Breast epithelium (tissue), 4 donors: ENCODE data around the gene IL1RL2. TPM values are rescaled to one million over a fixed set of nuclear protein-coding genes. Genes with fewer than 3 reads are reported as not detected.

ENCODE experiments used
- DNase-seq, 2 donors: peaks; one replicate each; pipeline ENCODE4 v3.0.0-alpha.2; 2019; ENCODE audit warnings: low spot score in 2 of 2
- H3K27ac ChIP-seq, 2 donors: fragments of 200-600 bp; sonication (generic) in 1 of 2; one replicate each; pipeline ENCODE4 v1.5.1; 2016 to 2019; ENCODE audit warnings: mild to moderate bottlenecking in 1 of 2
- H3K27me3 ChIP-seq, 2 donors: fragments of 200-600 bp; sonication (generic) in 1 of 2; one replicate each; pipeline versions ENCODE4 v1.5.1 to v1.6.0; 2017 to 2019; ENCODE audit warnings: control low read depth in 1 of 2, mild to moderate bottlenecking in 1 of 2
- H3K36me3 ChIP-seq: fragments of 200-600 bp; one replicate; pipeline ENCODE4 v1.5.1; 2019
- H3K4me1 ChIP-seq, 2 donors: fragments of 200-600 bp; sonication (generic); one replicate each; pipeline ENCODE4 v1.5.1; 2016 to 2019; ENCODE audit warnings: control low read depth in 1 of 2
- H3K4me3 ChIP-seq, 3 donors: fragments of 200-600 bp; sonication (generic); 1 replicate in 2 of 3; 2 replicates in 1 of 3; pipeline ENCODE4 v1.5.1; 2016 to 2019; ENCODE audit warnings: mild to moderate bottlenecking in 3 of 3, moderate library complexity in 2 of 3
- H3K9me3 ChIP-seq, 2 donors: fragments of 200-600 bp; sonication (generic) in 1 of 2; one replicate each; pipeline ENCODE4 v1.5.1; 2016 to 2019; ENCODE audit warnings: control low read depth in 1 of 2
- CTCF ChIP-seq, 3 donors: fragments of 450-650 bp; IDR thresholded peaks; one replicate each; pipeline ENCODE4 v1.5.1; 2016 to 2017; ENCODE audit warnings: antibody characterized with exemption in 3 of 3, mild to moderate bottlenecking in 3 of 3, moderate library complexity in 3 of 3
- POLR2A ChIP-seq: fragments of 450-650 bp; IDR thresholded peaks from one replicate; pipeline ENCODE4 v1.6.1; 2016; ENCODE audit warnings: antibody characterized with exemption, mild to moderate bottlenecking, moderate library complexity
- POLR2AphosphoS5 ChIP-seq, 3 donors: sonication (generic); formaldehyde crosslinking; IDR thresholded peaks; one replicate each; pipeline ENCODE4 v1.6.1; 2017; ENCODE audit warnings: antibody characterized with exemption in 3 of 3
- intact Hi-C: fragments of 100-400 bp; cut with DNase I; formaldehyde crosslinking; loops from one replicate; pipeline ENCODE4 v1.15.1; 2023; ENCODE audit warnings: low total_unique reads
- total RNA-seq, 3 donors: library from RNA; depleted of rRNA; stranded (reverse); fragments of >200 nt; gene quantifications; one replicate each; pipeline ENCODE4 v1.1.0, GENCODE V29; 2016

Gene IL1RL2
- total RNA-seq, 3 donors from 2014 or later, result 1.9 to 5.9 (median 2.3) TPM

- H3K27ac ChIP-seq, result no peak overlapping the region
- no peaks in the 10 kb centered on the region for H3K9me3 ChIP-seq
- TF ChIP-seq POLR2A (no peak), CTCF (IDR thresholded peaks at IDR 0.05) (no peak), POLR2AphosphoS5 (IDR thresholded peaks at IDR 0.05) (no peak)
- no peaks in the 10 kb centered on the region for H3K4me1 ChIP-seq
- no peak for DNase-seq
- no peak overlapping the region for H3K4me3 ChIP-seq
- H3K27me3 ChIP-seq, result no peaks in the 10 kb centered on the region
- intact Hi-C loops, result no loop called here
- no peaks in the 10 kb centered on the region for H3K36me3 ChIP-seq
Observed at GRCh38 chr2:102285368-102285767, 98.5 kb downstream of the IL1RL2 start.

- DNase-seq, result no peak
- Histone ChIP-seq H3K27ac (no peak overlapping the region), H3K36me3 (no peaks in the 10 kb centered on the region), H3K4me3 (no peak overlapping the region), H3K9me3 (no peaks in the 10 kb centered on the region), H3K4me1 (no peaks in the 10 kb centered on the region), H3K27me3 (no peaks in the 10 kb centered on the region)
- TF ChIP-seq CTCF (IDR thresholded peaks at IDR 0.05) (no peak), POLR2AphosphoS5 (IDR thresholded peaks at IDR 0.05) (no peak), POLR2A (no peak)
- intact Hi-C loops, result no loop called here
Observed at GRCh38 chr2:102286041-102286440, 99.2 kb downstream of the IL1RL2 start.

- TF ChIP-seq POLR2A (no peak), CTCF (IDR thresholded peaks at IDR 0.05) (no peak), POLR2AphosphoS5 (IDR thresholded peaks at IDR 0.05) (no peak)
- no peaks in the 10 kb centered on the region for H3K4me1 ChIP-seq
- intact Hi-C loops, result no loop called here
- no peak overlapping the region for H3K4me3 ChIP-seq
- no peaks in the 10 kb centered on the region for H3K9me3 ChIP-seq
- H3K36me3 ChIP-seq, result no peaks in the 10 kb centered on the region
- no peak overlapping the region for H3K27ac ChIP-seq
- no peaks in the 10 kb centered on the region for H3K27me3 ChIP-seq
- DNase-seq, result no peak
Observed at GRCh38 chr2:102289129-102289528, 102.3 kb downstream of the IL1RL2 start.

Other genes starting within 250 kb of the IL1RL2 start
- 1 to 10 TPM; 8.2 to 9.8 (median 8.2) TPM for gene IL1R2, start 195.1 kb upstream of the IL1RL2 start, total RNA-seq
- 100 to 1,000 TPM; 127 to 206 (median 136) TPM for gene IL1R1, start 44.3 kb upstream of the IL1RL2 start, total RNA-seq
- gene IL1RL1, start 124.5 kb downstream of the IL1RL2 start, total RNA-seq, result 10 to 100 TPM in 2 of 3 donors, 1 to 10 TPM in 1; 6.3 to 27.8 (median 12.1) TPM
- 1 to 10 TPM; 7.0 to 7.7 (median 7.2) TPM for gene IL18R1, start 168.8 kb downstream of the IL1RL2 start, total RNA-seq
- 1 to 10 TPM; 1.4 to 2.9 (median 2.3) TPM for gene IL18RAP, start 236.1 kb downstream of the IL1RL2 start, total RNA-seq